Activated CD8-positive, alpha-beta T cell treated with anti-CD3 and anti-CD28 coated beads, Interleukin-2, amount 10 ng/mL, durations not matched to agents 7 days and 5 days (primary cell): Measurements from ENCODE around the gene AHNAK2. TPM values are rescaled to one million over a fixed set of nuclear protein-coding genes. Genes with fewer than 3 reads are reported as not detected.
A peak's percentile ranks its signal among the peaks of the same experiment; 100 is the strongest.

Experiments used
- ATAC-seq: fragments of 150-1000 bp; cut with Tn5 transposase; one replicate; pipeline ENCODE4 v1.10.0; 2021; ENCODE audit warnings: moderate library complexity
- CTCF ChIA-PET: fragments of 350-600 bp; sonication (Branson Sonifier 250); formaldehyde crosslinking; loops from one replicate; lab custom pipeline; 2021; ENCODE audit warnings: antibody characterized with exemption; lab: Charles Lee
- POLR2A ChIA-PET: fragments of 350-600 bp; sonication (Branson Sonifier 250); formaldehyde crosslinking; loops from one replicate; lab custom pipeline; 2021; ENCODE audit warnings: antibody characterized with exemption; lab: Charles Lee
- DNase-seq: peaks from one replicate; pipeline ENCODE4 v3.0.0-alpha.2; 2020
- H3K27ac Mint-ChIP-seq: one replicate; pipeline ENCODE4 v1.8.0; 2021; ENCODE audit warnings: mild to moderate bottlenecking, mixed read lengths
- H3K27me3 Mint-ChIP-seq: one replicate; pipeline ENCODE4 v1.8.0; 2021; ENCODE audit warnings: low read depth, mixed read lengths
- H3K36me3 Mint-ChIP-seq: one replicate; pipeline ENCODE4 v1.8.0; 2021; ENCODE audit warnings: low read depth, mixed read lengths
- H3K4me1 Mint-ChIP-seq: one replicate; pipeline ENCODE4 v1.8.0; 2021; ENCODE audit warnings: low read depth, mixed read lengths
- H3K4me3 Mint-ChIP-seq: one replicate; pipeline ENCODE4 v1.8.0; 2021; ENCODE audit warnings: mild to moderate bottlenecking, mixed read lengths
- H3K9me3 Mint-ChIP-seq: one replicate; pipeline ENCODE4 v1.8.0; 2022; ENCODE audit warnings: mixed read lengths; ENCODE audit not compliant: insufficient read depth
- total RNA-seq, 2 experiments: library from RNA; stranded (reverse); gene quantifications; one replicate each; pipeline ENCODE4 v1.2.3, GENCODE V29; 2021

AHNAK2 gene
- total RNA-seq, 2 experiments from 2014 or later = not detected

DNA sequence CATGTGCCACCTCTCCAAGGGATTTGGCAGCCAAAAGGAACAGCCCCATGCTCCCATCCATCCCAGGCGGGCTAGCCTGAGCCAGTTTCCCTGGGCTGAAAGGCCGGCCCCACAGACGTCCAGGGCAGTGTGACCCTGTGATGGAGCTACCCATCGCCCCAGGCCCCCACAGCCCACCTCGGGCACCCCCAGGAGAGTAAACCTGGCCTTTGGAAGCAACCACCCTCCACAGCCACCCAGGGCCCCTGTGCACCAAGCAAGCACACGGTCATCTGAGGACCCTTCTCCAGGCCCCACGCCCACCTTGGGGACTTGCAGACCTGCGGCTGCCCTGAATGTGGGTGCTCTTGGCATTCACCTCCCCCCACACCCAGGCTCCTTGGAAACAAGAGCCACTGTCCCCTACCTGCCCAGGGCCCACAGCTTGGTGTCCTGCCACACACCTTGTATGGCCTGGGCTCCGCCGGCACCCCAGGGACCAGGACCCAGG is 8.4 kb downstream of the AHNAK2 start:
- Mint-ChIP-seq H3K36me3 (no peaks in the 10 kb centered on the region), H3K27me3 (peaks cover 11% of the 10 kb centered on the region), H3K4me1 (no peaks in the 10 kb centered on the region), H3K27ac (no peak overlapping the region), H3K9me3 (no peaks in the 10 kb centered on the region), H3K4me3 (no peak overlapping the region)
- DNase-seq = no peak
- ChIA-PET CTCF (no interaction called here), POLR2A (no interaction called here)
- no peak for ATAC-seq

GRCh38 chr14:104968541-104969401 is 9.4 kb downstream of the AHNAK2 start:
- CTCF ChIA-PET = no interaction called here
- Mint-ChIP-seq H3K4me3 (no peak overlapping the region), H3K27me3 (peaks cover 11% of the 10 kb centered on the region), H3K36me3 (no peaks in the 10 kb centered on the region), H3K4me1 (no peaks in the 10 kb centered on the region), H3K27ac (no peak overlapping the region), H3K9me3 (no peaks in the 10 kb centered on the region)
- ATAC-seq (no peak), DNase-seq (no peak)
- POLR2A ChIA-PET = no interaction called here

- CTCF ChIA-PET = no interaction called here
Measured at GRCh38 chr14:104968153-104968527, 10.0 kb downstream of the AHNAK2 start.

DNA sequence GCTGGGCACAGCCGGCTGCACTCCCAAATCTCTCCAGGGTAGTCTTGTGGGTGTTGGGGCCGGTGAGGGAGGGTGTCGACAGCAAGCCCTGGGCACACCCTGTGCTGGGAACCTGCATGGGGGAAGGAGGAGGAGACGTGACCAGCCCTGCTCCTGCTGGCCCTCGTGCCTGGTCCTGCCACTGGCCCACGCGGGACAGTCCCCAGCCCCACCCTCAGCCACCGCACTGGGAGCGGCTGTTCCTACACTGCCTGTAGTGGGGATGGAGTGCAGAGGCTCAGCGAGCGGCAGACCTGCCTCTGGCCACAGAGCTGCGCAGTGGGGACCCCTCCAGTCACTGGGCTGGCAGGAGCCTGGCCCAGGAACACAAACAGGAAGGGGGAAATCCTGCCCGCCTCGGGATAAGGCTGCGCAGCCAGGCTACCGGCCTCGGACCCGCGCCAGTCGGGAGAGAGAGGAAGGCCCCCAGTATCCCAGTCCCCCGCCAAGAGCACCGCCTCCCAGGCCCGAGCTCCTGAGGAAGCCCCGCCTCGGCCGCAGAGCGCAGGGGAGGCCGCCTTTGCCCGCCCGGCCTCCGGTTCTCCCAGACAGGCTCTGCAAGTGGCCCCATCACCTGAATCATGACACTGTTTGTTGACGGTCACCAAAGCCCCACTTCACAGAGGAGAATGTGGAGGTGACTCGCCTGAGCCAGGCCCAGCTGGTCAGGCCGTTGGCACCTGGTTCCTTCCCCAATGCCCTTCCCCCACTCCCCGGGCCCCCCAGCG is 10.6 kb downstream of the AHNAK2 start:
- Mint-ChIP-seq H3K4me1 (no peaks in the 10 kb centered on the region), H3K4me3 (no peak overlapping the region), H3K36me3 (no peaks in the 10 kb centered on the region), H3K27ac (no peak overlapping the region), H3K27me3 (peaks cover 14% of the 10 kb centered on the region), H3K9me3 (no peaks in the 10 kb centered on the region)
- CTCF ChIA-PET = no interaction called here
- DNase-seq (no peak), ATAC-seq (peak; percentile 25)
- POLR2A ChIA-PET = no interaction called here

More at GRCh38 chr14:104968153-104968527, 10.0 kb downstream of the AHNAK2 start:
- DNase-seq = no peak
- no peak for ATAC-seq
- Mint-ChIP-seq H3K27ac (no peak overlapping the region), H3K27me3 (peaks cover 11% of the 10 kb centered on the region), H3K4me3 (no peak overlapping the region), H3K4me1 (no peaks in the 10 kb centered on the region), H3K9me3 (no peaks in the 10 kb centered on the region), H3K36me3 (no peaks in the 10 kb centered on the region)
- POLR2A ChIA-PET = no interaction called here

DNA sequence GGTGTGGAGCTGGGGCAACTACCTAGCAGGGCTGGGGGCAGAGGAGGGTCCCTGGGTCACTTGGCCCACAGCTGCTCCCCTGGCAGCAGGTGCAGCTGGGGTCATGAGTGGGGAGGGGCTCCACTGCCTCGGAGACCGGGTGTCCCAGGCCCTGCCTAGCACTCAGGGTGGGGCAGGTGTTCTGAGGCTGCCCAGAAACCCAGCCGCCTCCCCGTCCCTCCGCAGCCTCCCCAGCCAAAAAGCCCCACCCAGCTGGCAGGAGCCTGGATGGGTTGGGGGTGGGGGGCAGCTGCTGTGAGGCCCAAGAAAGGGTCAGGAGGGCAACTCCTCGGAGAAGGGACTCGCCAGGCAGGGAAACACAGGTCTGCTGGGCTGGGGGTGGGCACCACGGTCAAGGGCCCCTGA is 11.2 kb downstream of the AHNAK2 start:
- no peak overlapping the region for H3K4me3 Mint-ChIP-seq
- DNase-seq = no peak
- ATAC-seq = no peak
- H3K9me3 Mint-ChIP-seq = no peaks in the 10 kb centered on the region
- H3K36me3 Mint-ChIP-seq = no peaks in the 10 kb centered on the region
- H3K27ac Mint-ChIP-seq = no peak overlapping the region
- CTCF ChIA-PET = no interaction called here
- H3K4me1 Mint-ChIP-seq = no peaks in the 10 kb centered on the region
- POLR2A ChIA-PET = no interaction called here
- peaks cover 14% of the 10 kb centered on the region for H3K27me3 Mint-ChIP-seq

DNA sequence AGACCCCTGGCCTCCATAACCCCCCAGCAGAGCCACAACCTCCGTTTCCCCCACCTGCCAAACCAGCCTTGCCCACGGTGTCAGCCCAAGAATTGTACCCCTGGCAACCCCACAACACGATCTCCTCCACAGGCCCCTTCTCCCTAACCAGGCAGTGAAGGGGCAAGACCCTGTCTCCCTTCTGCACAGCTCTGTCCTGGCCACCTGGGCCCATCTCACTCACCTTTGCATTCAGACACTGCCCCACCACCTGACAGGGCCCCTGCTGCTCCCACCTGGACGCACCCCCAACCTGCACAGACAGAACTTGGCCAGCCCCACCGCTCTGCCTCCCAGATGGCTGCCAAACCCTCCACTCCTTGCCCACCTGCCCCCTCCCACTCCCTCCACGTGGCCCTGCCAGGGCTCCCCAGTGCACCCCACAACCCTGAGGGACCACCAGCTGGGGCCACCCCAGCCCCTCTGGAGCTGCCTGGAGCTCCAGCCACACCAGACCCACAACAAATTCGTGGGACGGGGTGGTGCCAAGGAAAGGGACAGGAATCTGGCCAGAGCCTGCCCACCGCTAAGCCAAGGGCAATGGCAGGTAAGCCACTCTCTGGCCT is 11.8 kb downstream of the AHNAK2 start:
- Mint-ChIP-seq H3K4me1 (no peaks in the 10 kb centered on the region), H3K27me3 (peaks cover 14% of the 10 kb centered on the region), H3K36me3 (no peaks in the 10 kb centered on the region), H3K27ac (no peak overlapping the region), H3K4me3 (no peak overlapping the region), H3K9me3 (no peaks in the 10 kb centered on the region)
- ChIA-PET POLR2A (no interaction called here), CTCF (no interaction called here)
- ATAC-seq = no peak
- DNase-seq = no peak

GRCh38 chr14:104965561-104966231 is 12.5 kb downstream of the AHNAK2 start:
- H3K27me3 Mint-ChIP-seq = peaks cover 14% of the 10 kb centered on the region
- no peaks in the 10 kb centered on the region for H3K4me1 Mint-ChIP-seq
- no peak overlapping the region for H3K4me3 Mint-ChIP-seq
- no peaks in the 10 kb centered on the region for H3K9me3 Mint-ChIP-seq
- DNase-seq = no peak
- CTCF ChIA-PET = no interaction called here
- POLR2A ChIA-PET = no interaction called here
- no peak overlapping the region for H3K27ac Mint-ChIP-seq
- ATAC-seq = no peak
- H3K36me3 Mint-ChIP-seq = no peaks in the 10 kb centered on the region

- DNase-seq (no peak), ATAC-seq (no peak)
- ChIA-PET POLR2A (no interaction called here), CTCF (no interaction called here)
- Mint-ChIP-seq H3K4me1 (no peaks in the 10 kb centered on the region), H3K36me3 (no peaks in the 10 kb centered on the region), H3K27me3 (peaks cover 17% of the 10 kb centered on the region), H3K27ac (no peak overlapping the region), H3K4me3 (no peak overlapping the region), H3K9me3 (no peaks in the 10 kb centered on the region)
Measured at GRCh38 chr14:104964546-104964945, 13.6 kb downstream of the AHNAK2 start.

- H3K4me3 Mint-ChIP-seq = no peak overlapping the region
- no peaks in the 10 kb centered on the region for H3K36me3 Mint-ChIP-seq
- no peak overlapping the region for H3K27ac Mint-ChIP-seq
- no peak for ATAC-seq
- no peaks in the 10 kb centered on the region for H3K4me1 Mint-ChIP-seq
- ChIA-PET CTCF (no interaction called here), POLR2A (no interaction called here)
- no peaks in the 10 kb centered on the region for H3K9me3 Mint-ChIP-seq
- H3K27me3 Mint-ChIP-seq = peaks cover 6% of the 10 kb centered on the region
- DNase-seq = no peak
Measured at GRCh38 chr14:104957146-104958113, 20.7 kb downstream of the AHNAK2 start.

DNA sequence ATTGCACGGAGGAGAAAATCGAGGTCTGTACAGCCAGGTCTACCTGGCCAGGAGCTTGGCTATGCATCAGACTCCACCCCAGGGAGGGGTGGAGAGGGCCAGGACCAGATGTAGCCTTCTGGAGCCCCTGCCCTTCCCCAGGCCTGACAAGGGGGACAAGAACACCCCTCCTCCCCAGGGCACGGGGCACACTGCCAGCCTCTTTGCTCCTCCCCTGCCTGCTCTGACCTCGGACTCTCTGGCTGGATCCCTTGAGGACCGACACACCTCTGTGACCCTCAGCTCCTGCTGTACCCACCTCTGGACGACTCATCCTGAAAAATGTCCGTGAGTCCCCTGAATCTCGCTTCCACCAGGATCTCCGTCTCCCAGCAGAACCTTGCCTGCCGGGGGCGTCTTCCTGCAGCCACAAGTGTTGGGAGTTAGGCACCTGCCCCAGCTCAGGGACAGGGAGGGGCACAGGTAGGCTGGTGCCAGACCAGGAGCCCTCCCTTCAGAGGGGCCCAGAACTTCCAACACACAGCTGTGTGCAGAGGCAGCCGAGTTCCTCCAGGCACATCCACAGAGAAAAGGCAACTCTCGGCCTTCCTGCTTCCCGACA is 21.8 kb downstream of the AHNAK2 start:
- no peak for DNase-seq
- no peak for ATAC-seq
- Mint-ChIP-seq H3K27ac (no peak overlapping the region), H3K4me1 (no peaks in the 10 kb centered on the region), H3K36me3 (no peaks in the 10 kb centered on the region), H3K9me3 (no peaks in the 10 kb centered on the region), H3K4me3 (no peak overlapping the region), H3K27me3 (peaks cover 6% of the 10 kb centered on the region)
- CTCF ChIA-PET = no interaction called here
- POLR2A ChIA-PET = no interaction called here
